Stimulated activated CD8-positive, alpha-beta memory T cell treated with anti-CD3 and anti-CD28 coated beads, Interleukin-12 subunit alpha, Interleukin-12 subunit beta, amount 100 ng/mL, for 1 hour (primary cell): ENCODE results near the gene IFT80.
"Not testable (repeated sequence)": the region's sequence is repeated elsewhere in the genome, so short reads cannot be mapped to it uniquely, and the experiment has no call there.

ENCODE experiments used
- DNase-seq: peaks from one replicate; pipeline ENCODE4 v3.0.0-alpha.2; 2020; ENCODE audit warnings: low read depth

Gene IFT80

GRCh38 chr3:160265088-160265487 is 133.9 kb downstream of the IFT80 start:
- no peak for DNase-seq

GRCh38 chr3:160260587-160261270 is 138.3 kb downstream of the IFT80 start:
- no peak for DNase-seq

- no peak for DNase-seq
These were observed 139.4 kb downstream of the IFT80 start for GRCh38 chr3:160259589-160259988.

DNA sequence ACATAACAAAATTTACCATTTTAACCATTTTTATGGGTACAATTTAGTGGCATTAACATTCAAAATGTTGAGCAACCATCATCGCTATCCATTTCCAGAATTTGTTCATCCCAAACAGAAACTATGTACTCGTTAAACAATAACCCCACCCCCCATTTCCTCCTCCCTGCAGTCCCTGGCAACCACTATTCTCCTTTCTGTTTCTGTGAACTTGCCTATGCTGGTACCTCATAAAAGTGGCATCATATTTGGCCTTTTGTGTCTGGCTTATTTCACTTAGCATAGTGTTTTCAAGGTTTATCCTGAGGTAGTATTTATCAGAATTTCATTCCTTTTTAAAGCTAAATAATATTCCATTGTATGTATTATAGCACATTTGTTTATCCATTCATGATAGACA is 141.4 kb downstream of the IFT80 start:
- DNase-seq, result no peak

DNA sequence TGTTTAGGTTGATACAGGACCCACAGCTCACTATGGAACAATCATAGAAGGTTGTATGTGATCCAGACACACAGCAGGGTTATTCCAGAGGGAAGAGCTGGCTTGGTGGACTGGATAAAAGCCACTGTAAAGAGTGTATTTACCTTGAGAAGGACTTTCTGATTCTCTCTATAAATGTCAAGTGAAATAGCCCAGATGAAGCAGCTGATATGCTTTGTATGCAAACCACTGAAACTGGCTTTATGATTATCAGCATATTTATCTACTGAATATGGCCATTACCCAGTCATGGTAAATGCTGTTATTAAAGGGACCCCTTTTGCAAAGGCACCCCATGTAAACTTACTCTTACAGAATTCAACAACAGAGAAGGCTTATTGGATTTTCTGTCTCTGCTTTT is 145.7 kb downstream of the IFT80 start:
- DNase-seq, result no peak

- no peak for DNase-seq
These were observed 151.3 kb downstream of the IFT80 start for GRCh38 chr3:160247766-160248165.

DNA sequence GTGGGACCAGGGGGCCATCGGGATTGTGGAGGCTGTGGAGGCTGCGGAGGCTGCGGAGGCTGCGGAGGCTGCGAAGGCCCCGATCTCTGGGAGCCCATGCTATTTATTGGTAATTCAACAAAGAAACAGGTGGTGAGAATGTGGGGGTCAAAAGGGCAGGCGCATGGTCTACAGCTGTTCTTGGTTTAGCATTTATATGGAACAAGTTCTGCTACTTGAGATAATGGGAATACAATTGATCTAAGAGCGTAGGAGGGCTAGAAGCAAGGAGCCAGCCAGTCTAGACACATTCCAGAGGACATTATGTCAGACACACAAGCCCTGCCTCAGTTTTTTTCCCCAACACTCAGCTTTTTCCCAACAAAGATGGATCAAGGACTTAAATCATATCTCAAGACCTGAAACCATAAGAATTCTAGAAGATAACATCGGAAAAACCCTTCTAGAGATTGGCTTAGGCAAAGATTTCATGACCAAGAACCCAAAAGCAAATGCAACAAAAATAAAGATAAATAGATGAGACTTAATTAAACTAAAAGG is 153.7 kb downstream of the IFT80 start:
- no peak for DNase-seq

DNA sequence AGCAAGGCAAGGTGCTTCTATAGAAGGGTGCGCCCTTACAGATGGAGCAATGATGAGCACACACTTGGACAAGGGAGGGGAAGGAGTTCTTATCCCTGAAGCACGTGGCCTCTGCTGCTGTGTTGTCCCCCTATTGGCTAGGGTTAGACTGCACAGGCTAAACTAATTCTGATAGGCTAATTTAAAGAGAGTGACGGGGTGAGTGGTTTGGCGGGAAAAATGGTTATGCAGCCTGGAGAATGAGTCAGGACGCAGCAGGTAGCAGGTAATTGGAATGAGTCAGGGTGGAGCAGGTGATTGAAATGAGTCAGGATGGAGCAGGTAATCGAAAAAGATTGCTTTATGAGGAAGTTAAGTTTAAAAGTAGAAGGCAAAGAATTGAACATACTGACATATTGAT is 158.3 kb downstream of the IFT80 start:
- not testable (repeated sequence) for DNase-seq

DNA sequence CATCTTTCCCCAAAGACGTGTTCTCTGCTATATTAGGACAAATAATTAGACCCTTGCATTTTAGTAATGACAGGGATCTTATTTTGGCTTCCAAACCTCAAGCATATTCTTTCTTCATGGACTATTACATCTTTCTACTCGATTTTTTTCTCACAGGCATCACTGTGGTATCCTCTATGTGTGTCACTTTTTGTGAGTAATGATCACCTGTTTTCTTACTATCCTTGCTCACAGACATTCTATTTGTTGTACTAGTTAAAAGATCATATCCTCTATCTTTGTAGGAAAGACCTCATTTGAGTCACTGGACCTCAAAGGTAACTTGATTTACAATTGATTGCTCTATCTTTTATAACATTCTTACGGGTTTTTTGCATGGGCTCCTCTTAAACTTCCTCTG is 167.0 kb downstream of the IFT80 start:
- DNase-seq, result no peak

GRCh38 chr3:160227419-160227818 is 171.6 kb downstream of the IFT80 start:
- DNase-seq, result no peak

- no peak for DNase-seq
These were observed 172.8 kb downstream of the IFT80 start for GRCh38 chr3:160226026-160226907.

DNA sequence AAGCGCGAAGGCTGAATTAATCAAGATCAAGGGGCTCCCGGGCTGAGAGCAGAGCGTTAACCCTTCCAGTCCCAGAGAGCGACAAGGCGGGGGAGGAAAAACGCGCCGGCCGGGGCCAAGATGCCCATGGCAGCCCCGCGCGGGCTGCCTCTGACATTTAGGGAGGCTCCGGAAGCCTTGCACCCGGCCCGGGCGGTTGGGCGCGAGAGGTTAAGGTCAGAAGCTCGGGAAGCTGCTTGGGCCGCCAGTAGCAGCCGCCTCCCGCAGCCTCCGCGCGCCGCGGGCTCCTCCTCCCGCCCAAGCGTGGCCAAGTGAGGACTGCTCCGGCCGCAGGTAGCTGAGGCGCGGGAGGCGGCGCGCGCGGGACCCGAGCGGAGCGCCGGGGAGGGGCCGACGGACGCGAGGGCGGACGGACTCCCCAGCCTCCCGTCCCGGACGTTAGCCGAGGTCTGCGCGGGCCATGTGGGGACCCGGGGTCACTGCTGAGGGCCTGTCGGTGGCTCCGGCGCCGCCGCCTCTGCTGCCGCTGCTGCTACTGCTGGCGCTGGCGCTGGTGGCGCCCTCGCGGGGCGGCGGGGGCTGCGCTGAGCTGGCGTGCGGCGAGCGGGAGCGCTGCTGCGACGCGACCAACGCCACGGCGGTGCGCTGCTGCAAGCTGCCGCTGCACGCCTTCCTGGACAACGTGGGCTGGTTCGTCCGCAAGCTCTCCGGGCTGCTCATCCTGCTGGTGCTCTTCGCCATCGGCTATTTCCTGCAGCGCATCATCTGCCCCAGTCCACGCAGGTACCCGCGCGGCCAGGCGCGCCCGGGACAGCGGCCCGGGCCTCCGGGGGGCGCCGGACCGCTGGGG is 173.6 kb downstream of the IFT80 start, which contains the start of gene C3orf80:
C3orf80 (plus strand) TSS at position 247 of the 850 bp plus-strand sequence; CDS start at position 461, 214 bp downstream.
- no peak for DNase-seq

DNA sequence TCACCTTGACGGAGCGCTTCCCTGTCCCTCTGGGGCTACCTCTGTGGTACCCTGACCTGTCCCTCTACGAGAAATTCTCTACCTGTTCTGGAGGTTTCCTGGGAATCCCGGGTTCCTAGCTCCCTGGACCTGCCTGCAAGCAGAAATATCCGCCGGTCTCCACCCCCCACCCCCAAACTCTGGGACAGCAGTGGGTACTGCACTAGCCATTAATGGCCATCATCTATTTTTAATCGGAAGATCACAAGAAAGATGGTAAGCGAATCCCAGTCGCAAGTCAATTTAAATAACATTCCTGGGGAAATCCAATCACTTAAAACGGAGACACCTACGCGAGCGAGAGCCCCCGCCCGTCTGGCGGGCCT is 174.2 kb downstream of the IFT80 start:
- DNase-seq, result no peak

DNA sequence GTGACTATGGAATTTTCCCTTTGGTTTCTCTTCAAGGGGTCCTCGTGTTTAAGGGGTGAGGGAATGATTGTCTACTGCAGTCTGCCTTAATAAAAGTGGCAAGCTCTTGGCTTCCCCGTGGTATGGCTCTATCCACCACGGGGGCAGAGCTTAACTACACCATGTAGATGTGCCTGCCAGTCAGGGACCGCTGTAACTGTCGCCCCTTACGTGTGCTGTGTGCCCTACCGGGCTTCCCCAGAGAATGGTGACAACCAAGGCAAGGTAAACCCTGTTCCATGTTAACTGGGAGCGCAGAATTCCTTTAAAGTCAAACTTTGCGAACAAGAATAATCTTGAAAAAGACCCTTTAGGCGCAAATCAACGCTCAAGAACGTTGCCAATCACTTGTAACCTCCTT is 174.8 kb downstream of the IFT80 start:
- no peak for DNase-seq

- DNase-seq, result no peak
These were observed 178.0 kb downstream of the IFT80 start for GRCh38 chr3:160221019-160221418.

GRCh38 chr3:160220038-160220437 is 179.0 kb downstream of the IFT80 start:
- no peak for DNase-seq

- no peak for DNase-seq
These were observed 180.9 kb downstream of the IFT80 start for GRCh38 chr3:160218136-160218535.

GRCh38 chr3:160217675-160218074 is 181.3 kb downstream of the IFT80 start:
- DNase-seq, result no peak

GRCh38 chr3:160213191-160213590 is 185.8 kb downstream of the IFT80 start:
- DNase-seq, result no peak

GRCh38 chr3:160210799-160211221 is 188.2 kb downstream of the IFT80 start:
- no peak for DNase-seq

GRCh38 chr3:160210341-160210740 is 188.7 kb downstream of the IFT80 start:
- DNase-seq, result no peak
